ENCODE data around the gene FOCAD.

- no peak for TF ChIP-seq POLR2A (IDR thresholded peaks at IDR 0.05)
- TF ChIP-seq, protein P1, sequence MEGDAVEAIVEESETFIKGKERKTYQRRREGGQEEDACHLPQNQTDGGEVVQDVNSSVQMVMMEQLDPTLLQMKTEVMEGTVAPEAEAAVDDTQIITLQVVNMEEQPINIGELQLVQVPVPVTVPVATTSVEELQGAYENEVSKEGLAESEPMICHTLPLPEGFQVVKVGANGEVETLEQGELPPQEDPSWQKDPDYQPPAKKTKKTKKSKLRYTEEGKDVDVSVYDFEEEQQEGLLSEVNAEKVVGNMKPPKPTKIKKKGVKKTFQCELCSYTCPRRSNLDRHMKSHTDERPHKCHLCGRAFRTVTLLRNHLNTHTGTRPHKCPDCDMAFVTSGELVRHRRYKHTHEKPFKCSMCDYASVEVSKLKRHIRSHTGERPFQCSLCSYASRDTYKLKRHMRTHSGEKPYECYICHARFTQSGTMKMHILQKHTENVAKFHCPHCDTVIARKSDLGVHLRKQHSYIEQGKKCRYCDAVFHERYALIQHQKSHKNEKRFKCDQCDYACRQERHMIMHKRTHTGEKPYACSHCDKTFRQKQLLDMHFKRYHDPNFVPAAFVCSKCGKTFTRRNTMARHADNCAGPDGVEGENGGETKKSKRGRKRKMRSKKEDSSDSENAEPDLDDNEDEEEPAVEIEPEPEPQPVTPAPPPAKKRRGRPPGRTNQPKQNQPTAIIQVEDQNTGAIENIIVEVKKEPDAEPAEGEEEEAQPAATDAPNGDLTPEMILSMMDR (IDR thresholded peaks at IDR 0.05): no peak
Measured at GRCh38 chr9:20658677-20659473, 25.2 kb upstream of the FOCAD start.
